ENCODE measurements around the gene OTOF. TPM values are rescaled to one million over a fixed set of nuclear protein-coding genes. Genes with fewer than 3 reads are reported as not detected.

Gene OTOF
- total and polyA plus RNA-seq, 12 donors, result 0.03 to 0.25 (median 0.08) TPM; not detected in 8

DNA sequence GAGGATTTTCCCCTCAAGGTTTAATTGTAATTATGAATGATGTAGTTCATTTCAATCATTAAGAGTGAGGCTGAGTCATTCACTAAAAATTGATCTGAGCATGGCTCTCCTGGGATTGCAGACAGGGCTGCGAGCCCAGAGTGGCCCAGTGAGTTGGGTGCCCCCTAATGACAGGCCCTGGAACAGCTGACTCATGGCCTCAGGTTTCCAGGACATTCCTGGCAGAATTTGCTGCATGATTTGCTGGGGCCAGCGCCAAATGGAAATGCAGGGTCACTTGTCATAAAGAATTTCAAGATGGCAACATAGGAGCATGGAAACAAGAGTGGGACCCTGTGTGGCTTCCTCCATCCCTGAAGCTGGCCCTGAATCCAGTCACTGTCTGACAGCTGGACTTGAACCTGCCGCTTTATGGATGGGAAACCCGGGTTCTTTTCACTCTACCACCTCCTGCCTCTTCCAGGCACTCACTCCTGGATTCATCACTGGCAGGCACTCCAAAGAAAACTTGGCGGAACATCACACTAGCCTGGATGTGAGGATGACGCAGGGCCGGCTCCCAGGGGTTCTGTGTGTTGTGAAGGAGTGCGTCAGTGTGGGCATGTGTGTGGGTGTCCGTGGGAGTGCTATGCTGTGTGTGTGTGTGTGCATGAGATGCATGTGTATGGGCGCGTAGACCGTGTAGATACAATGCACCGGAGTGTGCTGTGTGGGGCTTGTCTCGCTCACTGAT, 15.2 kb downstream of the OTOF start:
- intact Hi-C loops (cut with DNase I), result no loop called here
- DNase-seq (no peak), ATAC-seq (peak; percentile 43 to 90 (median 70))
- Histone ChIP-seq H3K27ac (no peak overlapping the region), H3K4me1 (peaks cover 0 to 7% (median 0%) of the 10 kb centered on the region in 9 donors), H3K36me3 (no peaks in the 10 kb centered on the region), H3K4me3 (no peak overlapping the region), H3K27me3 (no peaks in the 10 kb centered on the region), H3K9me3 (no peaks in the 10 kb centered on the region)
- WGBS, 2 donors, result 87% methylated on average over 14 of the region's 14 CpGs
- TF ChIP-seq, protein P1, sequence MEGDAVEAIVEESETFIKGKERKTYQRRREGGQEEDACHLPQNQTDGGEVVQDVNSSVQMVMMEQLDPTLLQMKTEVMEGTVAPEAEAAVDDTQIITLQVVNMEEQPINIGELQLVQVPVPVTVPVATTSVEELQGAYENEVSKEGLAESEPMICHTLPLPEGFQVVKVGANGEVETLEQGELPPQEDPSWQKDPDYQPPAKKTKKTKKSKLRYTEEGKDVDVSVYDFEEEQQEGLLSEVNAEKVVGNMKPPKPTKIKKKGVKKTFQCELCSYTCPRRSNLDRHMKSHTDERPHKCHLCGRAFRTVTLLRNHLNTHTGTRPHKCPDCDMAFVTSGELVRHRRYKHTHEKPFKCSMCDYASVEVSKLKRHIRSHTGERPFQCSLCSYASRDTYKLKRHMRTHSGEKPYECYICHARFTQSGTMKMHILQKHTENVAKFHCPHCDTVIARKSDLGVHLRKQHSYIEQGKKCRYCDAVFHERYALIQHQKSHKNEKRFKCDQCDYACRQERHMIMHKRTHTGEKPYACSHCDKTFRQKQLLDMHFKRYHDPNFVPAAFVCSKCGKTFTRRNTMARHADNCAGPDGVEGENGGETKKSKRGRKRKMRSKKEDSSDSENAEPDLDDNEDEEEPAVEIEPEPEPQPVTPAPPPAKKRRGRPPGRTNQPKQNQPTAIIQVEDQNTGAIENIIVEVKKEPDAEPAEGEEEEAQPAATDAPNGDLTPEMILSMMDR (IDR thresholded peaks at IDR 0.05), result peak; percentile 10 to 60 (median 50)

DNA sequence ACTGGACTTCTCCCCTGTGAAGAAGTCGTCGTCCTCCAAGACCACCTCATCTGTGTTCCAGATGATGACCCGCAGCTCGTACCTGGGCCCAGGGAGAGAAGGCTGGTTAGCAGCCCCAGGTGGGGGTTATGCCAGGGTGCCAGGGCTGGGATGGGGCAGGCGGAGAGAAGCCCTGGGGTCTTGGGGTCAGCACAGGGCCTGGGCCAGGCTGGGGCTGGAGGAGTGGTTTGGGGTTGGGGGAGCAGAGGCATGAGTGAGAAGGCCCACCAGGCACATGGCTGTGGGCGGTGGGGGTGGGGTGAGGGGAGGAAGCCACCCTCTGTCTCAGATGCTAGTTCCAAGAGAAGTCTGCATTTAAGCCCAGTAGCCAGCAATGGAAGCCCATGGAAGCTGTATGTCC, 15.8 kb downstream of the OTOF start:
- Histone ChIP-seq H3K36me3 (no peaks in the 10 kb centered on the region), H3K4me3 (no peak overlapping the region), H3K4me1 (peaks cover 0 to 7% (median 0%) of the 10 kb centered on the region in 9 donors), H3K27ac (no peak overlapping the region), H3K9me3 (no peaks in the 10 kb centered on the region), H3K27me3 (no peaks in the 10 kb centered on the region)
- WGBS, 2 donors, result 94% methylated on average over 6 of the region's 6 CpGs
- intact Hi-C loops (cut with DNase I), result no loop called here
- TF ChIP-seq, protein P1 (IDR thresholded peaks at IDR 0.05), result no peak
- peak in 3 of 8 donors; percentile 7 to 24 (median 18) for ATAC-seq
- DNase-seq, result no peak

DNA sequence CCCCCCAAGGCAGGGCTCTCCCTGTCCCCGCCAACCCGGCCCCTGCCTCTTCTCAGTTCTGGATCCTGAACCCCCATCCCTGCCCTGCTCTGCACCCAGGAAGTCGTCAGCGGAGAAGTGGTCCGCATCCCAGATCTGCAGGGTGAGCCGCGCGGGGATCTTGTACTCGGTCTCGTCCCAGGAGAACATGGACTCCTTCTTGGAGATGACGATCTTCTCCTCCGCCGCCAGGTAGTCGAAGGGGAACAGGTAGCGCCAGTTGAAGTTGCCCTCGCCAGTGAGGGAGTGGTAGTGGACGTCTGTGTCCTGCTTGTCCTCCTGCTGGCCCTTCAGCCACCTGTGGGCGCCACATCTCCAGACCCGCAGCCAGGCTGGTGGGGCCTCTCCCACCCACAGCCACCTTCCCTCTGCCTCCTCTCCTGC, 16.3 kb downstream of the OTOF start:
- no peak overlapping the region for H3K27ac ChIP-seq
- DNase-seq, result no peak
- TF ChIP-seq, protein P1 (IDR thresholded peaks at IDR 0.05), result no peak
- ATAC-seq, result no peak
- H3K36me3 ChIP-seq, result no peaks in the 10 kb centered on the region
- WGBS, 2 donors, result 94 to 95% methylated on average over 19 of the region's 19 CpGs
- intact Hi-C loops (cut with DNase I), result no loop called here
- no peak overlapping the region for H3K4me3 ChIP-seq
- peaks cover 0 to 7% (median 0%) of the 10 kb centered on the region in 9 donors for H3K4me1 ChIP-seq
- H3K9me3 ChIP-seq, result no peaks in the 10 kb centered on the region
- H3K27me3 ChIP-seq, result no peaks in the 10 kb centered on the region

DNA sequence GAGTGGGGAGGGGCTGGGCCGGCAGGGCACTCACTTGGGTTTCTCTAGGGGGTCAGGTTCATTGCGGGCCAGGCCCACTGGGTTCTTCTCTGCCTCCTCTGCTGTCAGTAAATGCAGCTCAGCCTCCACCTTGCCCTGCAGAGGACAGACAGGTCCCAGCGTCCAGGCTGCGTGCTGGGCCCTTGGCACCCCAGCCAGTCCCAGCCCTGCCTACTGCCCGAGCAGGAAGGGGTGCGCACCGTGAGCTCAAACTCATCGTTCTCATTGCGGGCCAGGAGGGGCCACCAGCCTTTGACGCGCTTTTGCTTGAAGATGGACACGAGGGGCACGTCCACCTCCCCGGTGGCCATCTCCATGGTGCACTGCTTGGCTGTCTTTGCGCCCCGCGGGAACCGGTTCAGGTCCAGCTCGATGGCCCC, 17.3 kb downstream of the OTOF start:
- DNase-seq (no peak), ATAC-seq (no peak)
- WGBS, 2 donors, result 90 to 92% methylated on average over 19 of the region's 19 CpGs
- H3K36me3 ChIP-seq, result no peaks in the 10 kb centered on the region
- TF ChIP-seq, protein P1 (IDR thresholded peaks at IDR 0.05), result no peak
- no peak overlapping the region for H3K4me3 ChIP-seq
- peaks cover 0 to 17% (median 0%) of the 10 kb centered on the region in 9 donors for H3K4me1 ChIP-seq
- no peaks in the 10 kb centered on the region for H3K27me3 ChIP-seq
- H3K27ac ChIP-seq, result no peak overlapping the region
- no peaks in the 10 kb centered on the region for H3K9me3 ChIP-seq
- intact Hi-C loops (cut with DNase I), result no loop called here
